Spleen (tissue), 11 donors: ENCODE measurements around the gene UST. TPM values are rescaled to one million over a fixed set of nuclear protein-coding genes. Genes with fewer than 3 reads are reported as not detected.

Experiments
- DNase-seq: peaks from one replicate; pipeline ENCODE4 v3.0.0-alpha.2; 2020
- H3K27ac ChIP-seq, 8 donors: fragments of 200-600 bp; sonication (generic) in 7 of 8; 1 replicate in 4 of 8; 2 replicates in 4 of 8; pipeline versions ENCODE4 v1.5.0 to v1.8.0; 2016 to 2021; ENCODE audit warnings: inconsistent platforms in 4 of 8, mild to moderate bottlenecking in 4 of 8, moderate library complexity in 1 of 8
- H3K27me3 ChIP-seq, 7 donors: fragments of 200-600 bp; sonication (generic) in 6 of 7; replicated peaks in 1 of 7; 1 replicate in 4 of 7; 2 replicates in 3 of 7; pipeline versions ENCODE4 v1.5.0 to v1.8.0; 2016 to 2021; ENCODE audit warnings: inconsistent platforms in 3 of 7, mild to moderate bottlenecking in 1 of 7
- H3K36me3 ChIP-seq, 6 donors: fragments of 200-600 bp; sonication (generic) in 5 of 6; 1 replicate in 4 of 6; 2 replicates in 2 of 6; pipeline versions ENCODE4 v1.5.0 to v1.8.0; 2016 to 2021; ENCODE audit warnings: inconsistent platforms in 2 of 6
- H3K4me1 ChIP-seq, 6 donors: fragments of 200-600 bp; sonication (generic) in 5 of 6; 1 replicate in 3 of 6; 2 replicates in 3 of 6; pipeline versions ENCODE4 v1.5.0 to v1.8.0; 2016 to 2021; ENCODE audit warnings: inconsistent platforms in 3 of 6
- H3K4me3 ChIP-seq, 8 donors: fragments of 200-600 bp; sonication (generic) in 7 of 8; 1 replicate in 4 of 8; 2 replicates in 4 of 8; pipeline versions ENCODE4 v1.5.0 to v1.8.0; 2016 to 2021; ENCODE audit warnings: inconsistent platforms in 4 of 8, mild to moderate bottlenecking in 4 of 8, moderate library complexity in 2 of 8
- H3K9me3 ChIP-seq, 8 donors: fragments of 200-600 bp; sonication (generic) in 7 of 8; 1 replicate in 4 of 8; 2 replicates in 4 of 8; pipeline versions ENCODE4 v1.5.0 to v1.8.0; 2016 to 2021; ENCODE audit warnings: inconsistent platforms in 4 of 8
- POLR2A ChIP-seq, 3 donors: fragments of 450-650 bp; IDR thresholded peaks; one replicate each; pipeline ENCODE4 v1.5.1; 2017; ENCODE audit warnings: antibody characterized with exemption in 3 of 3, mild to moderate bottlenecking in 1 of 3
- POLR2AphosphoS5 ChIP-seq, 3 donors: sonication (generic); formaldehyde crosslinking; IDR thresholded peaks; one replicate each; pipeline ENCODE4 v1.5.1; 2017; ENCODE audit warnings: antibody characterized with exemption in 3 of 3
- WGBS, 5 donors: extraction: QIAGEN DNeasy Blood & Tissue Kit in 3 of 5; methylation state at CpG; one replicate each; pipeline versions ENCODE4 v1.1.5 to v1.1.7; 2013 to 2018; 5-methylcytosine and 5-hydroxymethylcytosine counted together
- intact Hi-C: fragments of 100-400 bp; cut with DNase I; formaldehyde crosslinking; loops from one replicate; pipeline ENCODE4 v1.15.0; 2023; ENCODE audit warnings: low total_unique reads
- polyA plus RNA-seq, 3 donors: library from polyadenylated mRNA; stranded (reverse); fragments of 200-250 nt; gene quantifications; one replicate each; pipeline ENCODE4 v1.2.1, GENCODE V29; 2013
- total RNA-seq, 7 donors: library from RNA; depleted of rRNA in 3 of 7; stranded (reverse); fragments of >200 nt in 3 of 7; fragmentation: NEBNext Ultra II Directional in 4 of 7; extraction: Animal tissue kit (Norgen Biotek cat#: 25700) in 4 of 7; gene quantifications; one replicate each; pipeline versions ENCODE4 v1.1.0 to v1.2.1, GENCODE V29; 2016 to 2021
- TF ChIP-seq, protein P1 (sequence below), 11 experiments: fragments of 200-600 bp in 7 of 11; fragments of 450-650 bp in 4 of 11; sonication (generic) in 4 of 11; IDR thresholded peaks in 8 of 11; conservative IDR thresholded peaks in 3 of 11; 1 replicate in 7 of 11; 2 replicates in 4 of 11; pipeline versions ENCODE4 v1.4.0 to v1.8.0; 2016 to 2021; ENCODE audit warnings: antibody characterized with exemption in 11 of 11, inconsistent platforms in 4 of 11, mild to moderate bottlenecking in 1 of 11
- donor health status: healthy with polysubstance abuse.
- donor health status: DM: no; HTN: no; CAD: no; lungs with moderate emphysema.
- donor health status: DM: no; HTN: no; CAD: no.
- donor health status: Bipolar disorder and iron deficiency.
- donor health status: healthy.
- donor health status: DM: no; HTN: no; CAD: no.
- donor health status: DM: yes; HTN: yes; CAD: no.

The UST gene
- total and polyA plus RNA-seq, 10 donors: 6.4 to 26.8 (median 14.4) TPM

DNA sequence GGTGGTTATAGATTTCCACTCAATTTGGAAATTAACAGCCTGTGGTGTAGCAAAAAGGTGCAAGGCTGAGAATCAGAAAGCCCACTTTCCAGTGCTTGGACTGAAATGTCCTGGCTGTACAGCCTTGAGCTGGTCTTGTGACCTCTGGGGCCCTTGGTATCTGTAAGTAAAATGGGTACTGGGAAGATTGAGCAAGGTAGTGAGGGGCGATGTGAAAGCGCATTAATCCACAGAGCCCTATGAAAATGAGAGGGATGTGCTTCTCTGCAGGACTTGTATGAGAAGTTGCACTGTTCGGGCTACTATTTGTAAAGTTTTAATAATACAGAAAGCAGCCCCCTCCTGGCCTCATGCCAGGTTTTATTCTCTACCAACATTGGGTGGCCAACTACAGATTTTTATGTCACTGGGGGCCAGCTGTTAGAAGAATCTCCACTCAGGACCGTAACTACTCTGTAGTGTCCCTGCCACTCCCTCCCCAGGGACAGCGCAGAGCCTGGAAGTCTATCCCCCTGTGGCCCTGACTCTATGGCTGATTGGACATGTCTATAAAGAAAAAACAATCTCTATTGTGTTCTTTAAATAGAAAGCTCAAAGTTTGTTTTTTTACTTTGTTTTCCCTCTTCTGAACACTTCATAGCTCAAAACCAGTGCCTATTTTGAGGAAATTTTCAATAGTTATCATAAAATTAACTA lies 316.0 kb downstream of the UST start:
- Histone ChIP-seq H3K4me3 (no peak overlapping the region), H3K4me1 (peaks cover 28 to 70% (median 58%) of the 10 kb centered on the region in 6 donors), H3K27ac (peak overlapping the region in 3 of 8 donors; percentile 68 to 83 (median 74)), H3K36me3 (no peaks in the 10 kb centered on the region), H3K9me3 (no peaks in the 10 kb centered on the region), H3K27me3 (no peaks in the 10 kb centered on the region)
- TF ChIP-seq POLR2A (IDR thresholded peaks at IDR 0.05): no peak
- TF ChIP-seq, protein P1, sequence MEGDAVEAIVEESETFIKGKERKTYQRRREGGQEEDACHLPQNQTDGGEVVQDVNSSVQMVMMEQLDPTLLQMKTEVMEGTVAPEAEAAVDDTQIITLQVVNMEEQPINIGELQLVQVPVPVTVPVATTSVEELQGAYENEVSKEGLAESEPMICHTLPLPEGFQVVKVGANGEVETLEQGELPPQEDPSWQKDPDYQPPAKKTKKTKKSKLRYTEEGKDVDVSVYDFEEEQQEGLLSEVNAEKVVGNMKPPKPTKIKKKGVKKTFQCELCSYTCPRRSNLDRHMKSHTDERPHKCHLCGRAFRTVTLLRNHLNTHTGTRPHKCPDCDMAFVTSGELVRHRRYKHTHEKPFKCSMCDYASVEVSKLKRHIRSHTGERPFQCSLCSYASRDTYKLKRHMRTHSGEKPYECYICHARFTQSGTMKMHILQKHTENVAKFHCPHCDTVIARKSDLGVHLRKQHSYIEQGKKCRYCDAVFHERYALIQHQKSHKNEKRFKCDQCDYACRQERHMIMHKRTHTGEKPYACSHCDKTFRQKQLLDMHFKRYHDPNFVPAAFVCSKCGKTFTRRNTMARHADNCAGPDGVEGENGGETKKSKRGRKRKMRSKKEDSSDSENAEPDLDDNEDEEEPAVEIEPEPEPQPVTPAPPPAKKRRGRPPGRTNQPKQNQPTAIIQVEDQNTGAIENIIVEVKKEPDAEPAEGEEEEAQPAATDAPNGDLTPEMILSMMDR (IDR thresholded peaks at IDR 0.05 in 8 of 11, conservative IDR thresholded peaks at IDR 0.05 in 3 of 11): no peak
- TF ChIP-seq POLR2AphosphoS5 (IDR thresholded peaks at IDR 0.05): no peak
- WGBS, 5 donors: 85 to 93% (median 89%) methylated on average over 5 of the region's 5 CpGs
- DNase-seq: no peak
- intact Hi-C loops: no loop called here

DNA sequence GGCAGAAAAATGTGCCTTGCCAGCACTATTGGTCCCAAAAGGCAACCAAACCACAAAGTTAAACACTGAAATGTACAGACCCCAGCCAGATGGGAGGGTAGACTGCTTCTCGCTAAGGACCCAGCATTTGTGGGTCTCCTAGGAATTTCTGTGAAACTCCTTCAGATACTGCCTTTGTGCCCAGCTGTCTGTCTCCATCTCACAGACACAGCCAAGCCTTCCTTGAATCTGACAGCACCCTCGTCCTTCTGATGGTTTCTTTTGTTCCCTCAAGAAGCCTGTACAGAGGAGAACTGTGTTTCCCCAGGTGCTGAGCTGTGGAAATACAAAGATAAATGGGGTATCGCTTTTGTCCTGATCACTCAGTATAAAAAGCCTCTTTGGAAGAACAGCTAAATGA lies 316.6 kb downstream of the UST start:
- intact Hi-C loops: no loop called here
- WGBS, 5 donors: 86 to 90% (median 89%) methylated on average over 3 of the region's 3 CpGs
- DNase-seq: no peak
- Histone ChIP-seq H3K36me3 (no peaks in the 10 kb centered on the region), H3K27ac (peak overlapping the region in 1 of 8 donors; percentile 74), H3K4me3 (no peak overlapping the region), H3K4me1 (peaks cover 28 to 70% (median 58%) of the 10 kb centered on the region in 6 donors), H3K9me3 (no peaks in the 10 kb centered on the region), H3K27me3 (no peaks in the 10 kb centered on the region)
- TF ChIP-seq POLR2A (IDR thresholded peaks at IDR 0.05) (no peak), POLR2AphosphoS5 (IDR thresholded peaks at IDR 0.05) (no peak)
- TF ChIP-seq, protein P1 (IDR thresholded peaks at IDR 0.05 in 8 of 11, conservative IDR thresholded peaks at IDR 0.05 in 3 of 11): no peak

DNA sequence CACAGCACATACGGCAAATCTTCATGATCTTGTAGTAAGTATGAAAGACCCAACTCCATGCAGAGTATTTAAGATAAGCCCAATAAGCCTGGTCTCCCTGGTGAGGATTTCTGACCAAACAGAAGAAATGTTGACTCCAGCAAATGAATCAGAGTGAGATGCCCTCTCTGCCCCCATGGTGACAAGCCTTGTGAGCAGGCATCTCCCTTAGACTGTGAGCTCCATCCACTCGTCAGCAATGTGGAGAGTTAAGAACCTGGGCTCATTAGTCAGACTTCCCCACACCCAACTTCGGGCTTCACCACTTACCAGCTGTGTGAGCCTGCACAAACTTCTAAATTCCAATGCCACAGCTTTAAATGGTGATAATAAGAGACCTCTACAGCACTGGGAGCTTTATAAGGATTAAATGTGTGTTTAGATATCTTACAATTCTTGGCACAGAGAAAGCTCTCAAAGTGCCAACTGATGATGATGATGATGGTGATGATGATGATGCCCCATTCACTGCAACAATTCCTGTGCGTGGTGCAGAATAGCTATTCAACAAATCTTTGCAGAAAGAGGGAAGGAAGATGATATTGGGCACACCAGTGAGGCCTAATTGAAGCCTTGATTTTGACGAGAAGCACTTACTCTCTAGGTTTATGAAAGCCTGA lies 317.3 kb downstream of the UST start:
- intact Hi-C loops: no loop called here
- H3K27ac ChIP-seq: no peak overlapping the region
- no peak for DNase-seq
- TF ChIP-seq, protein P1 (IDR thresholded peaks at IDR 0.05 in 8 of 11, conservative IDR thresholded peaks at IDR 0.05 in 3 of 11): no peak
- TF ChIP-seq POLR2A (IDR thresholded peaks at IDR 0.05): no peak
- TF ChIP-seq POLR2AphosphoS5 (IDR thresholded peaks at IDR 0.05): no peak
- WGBS, 5 donors: 85 to 95% (median 90%) methylated on average over 5 of the region's 5 CpGs
- H3K4me1 ChIP-seq: peaks cover 28 to 65% (median 57%) of the 10 kb centered on the region in 6 donors
- H3K4me3 ChIP-seq: no peak overlapping the region
- H3K36me3 ChIP-seq: no peaks in the 10 kb centered on the region
- H3K27me3 ChIP-seq: no peaks in the 10 kb centered on the region
- H3K9me3 ChIP-seq: no peaks in the 10 kb centered on the region

DNA sequence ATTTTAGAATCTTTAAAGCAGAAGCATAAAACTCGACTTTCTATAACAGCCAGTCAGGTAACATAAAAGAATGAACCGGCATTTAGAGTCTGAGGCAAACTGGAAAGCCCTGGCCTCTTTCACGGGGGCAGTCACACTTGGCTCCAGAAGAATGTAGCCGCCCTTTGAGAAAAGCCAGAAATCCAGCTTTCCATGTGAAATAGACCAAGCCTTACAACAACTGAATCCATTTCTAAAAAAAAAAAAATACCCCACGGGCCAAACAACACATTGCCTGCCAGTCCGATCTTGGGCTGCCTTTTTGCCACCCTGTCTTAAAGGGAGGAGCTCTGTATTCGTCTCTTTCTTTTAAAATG lies 317.8 kb downstream of the UST start:
- no peak for DNase-seq
- 89 to 93% (median 92%) methylated on average over 7 of the region's 7 CpGs for WGBS, 5 donors
- H3K4me3 ChIP-seq: no peak overlapping the region
- no peaks in the 10 kb centered on the region for H3K27me3 ChIP-seq
- intact Hi-C loops: no loop called here
- H3K4me1 ChIP-seq: peaks cover 28 to 60% (median 53%) of the 10 kb centered on the region in 6 donors
- TF ChIP-seq POLR2A (IDR thresholded peaks at IDR 0.05): no peak
- TF ChIP-seq, protein P1 (IDR thresholded peaks at IDR 0.05 in 8 of 11, conservative IDR thresholded peaks at IDR 0.05 in 3 of 11): no peak
- no peak for TF ChIP-seq POLR2AphosphoS5 (IDR thresholded peaks at IDR 0.05)
- no peaks in the 10 kb centered on the region for H3K9me3 ChIP-seq
- H3K27ac ChIP-seq: peak overlapping the region in 1 of 8 donors; percentile 87
- H3K36me3 ChIP-seq: no peaks in the 10 kb centered on the region
